ENCODE measurements around the gene EPOP. TPM values are rescaled to one million over a fixed set of nuclear protein-coding genes. Genes with fewer than 3 reads are reported as not detected.

Gene EPOP
- total RNA-seq, 1 experiment from 2014 or later, result 4.0 TPM

GRCh38 chr17:38705523-38705802, 30.7 kb upstream of the EPOP start:
- Histone ChIP-seq H3K27me3 (replicated peaks; ENCODE audit: insufficient read depth, low read depth, low read length, poor library complexity) (no peaks in the 10 kb centered on the region), H3K36me3 (ENCODE audit: insufficient read depth, low read length, poor library complexity, severe bottlenecking) (peaks cover 6% of the 10 kb centered on the region), H3K4me3 (ENCODE audit: low read depth, low read length, poor library complexity, severe bottlenecking) (peak overlapping the region; percentile 71), H3K4me1 (ENCODE audit: insufficient read depth, low read length, poor library complexity, severe bottlenecking) (no peaks in the 10 kb centered on the region), H3K27ac (ENCODE audit: low read depth, low read length, poor library complexity, severe bottlenecking) (peak overlapping the region; percentile 65), H3K9me3 (ENCODE audit: low read depth, low read length, poor library complexity, severe bottlenecking) (no peaks in the 10 kb centered on the region)
- ChIA-PET CTCF (no interaction called here), POLR2A (ENCODE audit: low non-redundant PET) (interaction anchor here (0.6 kb wide), 1 partner anchor 139 kb away, joined by 4 read pairs; no protein-coding TSS in a partner anchor)
- DNase-seq (ENCODE audit: low spot score), result no peak
- no TSS peak for BruUV-seq (replicated peaks)
- TF ChIP-seq, protein P1, sequence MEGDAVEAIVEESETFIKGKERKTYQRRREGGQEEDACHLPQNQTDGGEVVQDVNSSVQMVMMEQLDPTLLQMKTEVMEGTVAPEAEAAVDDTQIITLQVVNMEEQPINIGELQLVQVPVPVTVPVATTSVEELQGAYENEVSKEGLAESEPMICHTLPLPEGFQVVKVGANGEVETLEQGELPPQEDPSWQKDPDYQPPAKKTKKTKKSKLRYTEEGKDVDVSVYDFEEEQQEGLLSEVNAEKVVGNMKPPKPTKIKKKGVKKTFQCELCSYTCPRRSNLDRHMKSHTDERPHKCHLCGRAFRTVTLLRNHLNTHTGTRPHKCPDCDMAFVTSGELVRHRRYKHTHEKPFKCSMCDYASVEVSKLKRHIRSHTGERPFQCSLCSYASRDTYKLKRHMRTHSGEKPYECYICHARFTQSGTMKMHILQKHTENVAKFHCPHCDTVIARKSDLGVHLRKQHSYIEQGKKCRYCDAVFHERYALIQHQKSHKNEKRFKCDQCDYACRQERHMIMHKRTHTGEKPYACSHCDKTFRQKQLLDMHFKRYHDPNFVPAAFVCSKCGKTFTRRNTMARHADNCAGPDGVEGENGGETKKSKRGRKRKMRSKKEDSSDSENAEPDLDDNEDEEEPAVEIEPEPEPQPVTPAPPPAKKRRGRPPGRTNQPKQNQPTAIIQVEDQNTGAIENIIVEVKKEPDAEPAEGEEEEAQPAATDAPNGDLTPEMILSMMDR (conservative IDR thresholded peaks at IDR 0.05; ENCODE audit: low read depth, low read length), result no peak
- no peak for TF ChIP-seq EZH2 (IDR thresholded peaks at IDR 0.05; ENCODE audit: borderline replicate concordance, low read depth, low read length, poor library complexity, severe bottlenecking)
- intact Hi-C loops (cut with micrococcal nuclease; ENCODE audit: unreplicated experiment), result no loop called here

- Histone ChIP-seq H3K9me3 (ENCODE audit: low read depth, low read length, poor library complexity, severe bottlenecking) (no peaks in the 10 kb centered on the region), H3K27me3 (replicated peaks; ENCODE audit: insufficient read depth, low read depth, low read length, poor library complexity) (no peaks in the 10 kb centered on the region), H3K4me3 (ENCODE audit: low read depth, low read length, poor library complexity, severe bottlenecking) (peak within 1 kb of the TSS; percentile 71), H3K27ac (ENCODE audit: low read depth, low read length, poor library complexity, severe bottlenecking) (peak within 1 kb of the TSS; percentile 85), H3K4me1 (ENCODE audit: insufficient read depth, low read length, poor library complexity, severe bottlenecking) (no peaks in the 10 kb centered on the region), H3K36me3 (ENCODE audit: insufficient read depth, low read length, poor library complexity, severe bottlenecking) (peaks cover 6% of the 10 kb centered on the region)
- ChIA-PET POLR2A (ENCODE audit: low non-redundant PET) (no interaction called here), CTCF (interaction anchor here (0.6 kb wide), 2 partner anchors 8 to 30 kb away, joined by 3 to 7 read pairs; no protein-coding TSS in a partner anchor)
- TF ChIP-seq, protein P1 (conservative IDR thresholded peaks at IDR 0.05; ENCODE audit: low read depth, low read length), result no peak
- TF ChIP-seq EZH2 (IDR thresholded peaks at IDR 0.05; ENCODE audit: borderline replicate concordance, low read depth, low read length, poor library complexity, severe bottlenecking), result no peak
- DNase-seq (ENCODE audit: low spot score), result peak; percentile 79
- BruUV-seq (replicated peaks), result no TSS peak
- intact Hi-C loops (cut with micrococcal nuclease; ENCODE audit: unreplicated experiment), result no loop called here
Measured at GRCh38 chr17:38704606-38705522, 30.1 kb upstream of the EPOP start, which contains the start of gene MLLT6. Gene MLLT6, plus strand, starts transcription at chr17:38705273. Its CDS starts 360 bp downstream, at chr17:38705633.

DNA sequence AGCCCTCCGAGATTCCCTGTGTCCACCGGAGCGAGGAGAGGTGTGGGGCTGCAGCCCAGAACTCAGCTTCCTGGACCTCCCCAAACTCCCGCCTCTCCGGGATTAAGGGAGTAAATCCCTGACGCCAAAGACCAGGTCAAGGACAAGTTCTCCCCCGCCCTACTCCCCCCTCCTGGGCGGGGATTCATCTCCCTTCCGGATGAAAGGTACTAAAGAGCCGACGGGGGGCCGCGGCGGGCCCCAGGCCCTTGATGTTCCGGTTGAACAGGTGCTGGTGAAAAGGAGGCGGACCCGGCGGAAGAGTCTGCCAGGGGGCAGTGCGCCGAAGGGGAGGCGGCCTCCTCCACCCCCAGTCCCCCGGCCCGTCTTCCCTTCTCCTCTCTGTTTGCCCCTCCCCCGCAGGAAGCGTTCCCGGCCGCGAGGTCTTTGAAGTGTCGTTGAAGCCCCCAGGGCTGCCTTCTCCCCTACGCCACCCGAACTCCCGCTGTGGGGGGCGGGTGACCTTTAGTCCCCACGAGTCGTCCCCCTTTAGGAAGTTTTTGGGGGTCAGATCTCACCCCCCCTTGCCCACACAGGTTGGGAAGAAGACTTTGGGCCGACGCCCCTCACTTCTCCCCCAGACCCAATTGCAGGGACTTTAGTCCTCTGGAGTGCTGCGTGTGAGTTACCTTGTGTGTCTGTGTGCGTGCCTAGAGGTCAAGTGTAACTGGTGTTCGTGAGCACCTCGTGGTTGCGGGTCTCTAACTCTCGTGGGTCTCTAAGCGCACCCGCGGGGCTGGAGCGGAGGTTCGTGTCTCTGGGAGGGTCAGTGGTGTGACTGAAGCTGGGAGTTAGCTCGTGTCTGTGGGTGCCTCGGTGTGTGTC, 29.2 kb upstream of the EPOP start:
- peak; percentile 32 for DNase-seq (ENCODE audit: low spot score)
- peak overlapping the region; percentile 85 for H3K27ac ChIP-seq (ENCODE audit: low read depth, low read length, poor library complexity, severe bottlenecking)
- no peaks in the 10 kb centered on the region for H3K27me3 ChIP-seq (replicated peaks; ENCODE audit: insufficient read depth, low read depth, low read length, poor library complexity)
- CTCF ChIA-PET, result interaction anchor here (0.6 kb wide), 2 partner anchors 8 to 31 kb away, joined by 3 to 7 read pairs; no protein-coding TSS in a partner anchor
- BruUV-seq (replicated peaks), result no TSS peak
- intact Hi-C loops (cut with micrococcal nuclease; ENCODE audit: unreplicated experiment), result no loop called here
- POLR2A ChIA-PET (ENCODE audit: low non-redundant PET), result no interaction called here
- H3K9me3 ChIP-seq (ENCODE audit: low read depth, low read length, poor library complexity, severe bottlenecking), result no peaks in the 10 kb centered on the region
- H3K36me3 ChIP-seq (ENCODE audit: insufficient read depth, low read length, poor library complexity, severe bottlenecking), result peaks cover 6% of the 10 kb centered on the region
- peak overlapping the region; percentile 71 for H3K4me3 ChIP-seq (ENCODE audit: low read depth, low read length, poor library complexity, severe bottlenecking)
- H3K4me1 ChIP-seq (ENCODE audit: insufficient read depth, low read length, poor library complexity, severe bottlenecking), result no peaks in the 10 kb centered on the region
- no peak for TF ChIP-seq EZH2 (IDR thresholded peaks at IDR 0.05; ENCODE audit: borderline replicate concordance, low read depth, low read length, poor library complexity, severe bottlenecking)
- TF ChIP-seq, protein P1 (conservative IDR thresholded peaks at IDR 0.05; ENCODE audit: low read depth, low read length), result no peak

Measured in A673 (cell line).